Measurements from ENCODE around the gene TMEM82.

The TMEM82 gene

GRCh38 chr1:15705184-15705566 lies 37.1 kb upstream of the TMEM82 start:
- WGBS, 2 experiments (ENCODE audit: insufficient coverage in 2 of 2) = 95 to 98% methylated on average over 8 to 11 of the region's 11 CpGs
- Histone ChIP-seq H3K4me1 (ENCODE audit: control insufficient read depth, insufficient read depth, low read length, poor library complexity, severe bottlenecking) (peaks cover 4% of the 10 kb centered on the region), H3K9me3 (ENCODE audit: control insufficient read depth, low read length) (no peaks in the 10 kb centered on the region), H3K4me3 (ENCODE audit: extremely low read depth, insufficient read depth, low read length, poor library complexity, severe bottlenecking) (no peak overlapping the region), H3K27ac (ENCODE audit: low read depth, low read length, severe bottlenecking) (no peak overlapping the region), H3K36me3 (ENCODE audit: control insufficient read depth, insufficient read depth, low read length) (peaks cover 35% of the 10 kb centered on the region)

DNA sequence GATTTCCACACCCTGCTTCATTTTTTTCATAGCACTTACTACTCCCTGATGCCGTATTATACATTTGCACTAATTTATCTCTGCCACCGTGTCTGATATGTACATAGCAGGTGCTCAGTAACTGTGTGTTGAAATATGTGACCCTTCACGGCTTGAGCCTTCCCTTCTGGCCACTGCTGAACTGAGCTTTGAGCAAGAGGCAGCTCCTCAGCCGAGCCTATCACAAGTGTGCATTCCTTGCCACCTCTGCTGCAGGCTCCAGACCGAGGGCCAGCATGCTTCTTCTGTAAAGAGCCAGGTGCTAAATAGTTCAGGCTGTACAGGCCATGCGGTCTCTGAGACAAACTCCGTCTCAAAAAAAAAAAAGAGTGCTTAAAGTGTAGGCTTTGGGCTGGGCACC lies 35.5 kb upstream of the TMEM82 start:
- Histone ChIP-seq H3K4me3 (ENCODE audit: extremely low read depth, insufficient read depth, low read length, poor library complexity, severe bottlenecking) (no peak overlapping the region), H3K9me3 (ENCODE audit: control insufficient read depth, low read length) (no peaks in the 10 kb centered on the region), H3K4me1 (ENCODE audit: control insufficient read depth, insufficient read depth, low read length, poor library complexity, severe bottlenecking) (peaks cover 4% of the 10 kb centered on the region), H3K36me3 (ENCODE audit: control insufficient read depth, insufficient read depth, low read length) (peaks cover 35% of the 10 kb centered on the region), H3K27ac (ENCODE audit: low read depth, low read length, severe bottlenecking) (no peak overlapping the region)
- WGBS, 2 experiments (ENCODE audit: insufficient coverage in 2 of 2) = 89 to 94% methylated on average over 6 of the region's 7 CpGs

DNA sequence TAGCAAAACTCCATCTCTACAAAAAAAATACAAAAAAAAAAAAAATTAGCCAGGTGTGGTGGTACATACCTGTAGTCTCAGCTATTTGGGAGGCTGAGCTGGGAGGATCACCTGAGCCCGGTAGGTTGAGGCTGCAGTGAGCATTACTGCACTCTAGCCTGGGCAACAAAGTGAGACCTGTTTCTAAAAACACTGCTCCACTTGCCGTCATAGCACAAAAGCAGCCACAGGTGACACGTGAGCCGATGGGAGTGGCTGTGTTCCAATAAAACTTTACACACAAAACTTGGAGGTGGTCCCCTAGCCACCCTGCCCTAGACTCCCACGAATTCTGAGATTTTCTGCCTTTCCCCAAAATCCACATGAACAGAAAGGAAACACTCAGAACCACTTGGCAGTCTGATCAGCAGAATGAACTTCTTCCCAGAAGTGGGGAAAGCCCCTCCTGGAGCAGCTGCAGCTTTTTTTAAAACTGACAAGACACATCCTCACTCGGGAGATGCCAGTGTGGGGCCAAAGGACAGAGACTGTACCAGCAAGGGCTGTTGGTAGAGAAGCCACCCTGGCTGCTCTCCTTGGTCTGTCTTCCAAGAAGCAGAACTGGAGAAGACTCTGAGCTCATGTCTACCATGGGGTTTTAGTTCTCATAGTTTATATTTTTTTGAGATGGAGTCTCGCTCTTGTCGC lies 34.9 kb upstream of the TMEM82 start:
- Histone ChIP-seq H3K36me3 (ENCODE audit: control insufficient read depth, insufficient read depth, low read length) (peaks cover 34% of the 10 kb centered on the region), H3K27ac (ENCODE audit: low read depth, low read length, severe bottlenecking) (no peak overlapping the region), H3K4me3 (ENCODE audit: extremely low read depth, insufficient read depth, low read length, poor library complexity, severe bottlenecking) (no peak overlapping the region), H3K9me3 (ENCODE audit: control insufficient read depth, low read length) (no peaks in the 10 kb centered on the region), H3K4me1 (ENCODE audit: control insufficient read depth, insufficient read depth, low read length, poor library complexity, severe bottlenecking) (peaks cover 4% of the 10 kb centered on the region)
- WGBS, 2 experiments (ENCODE audit: insufficient coverage in 2 of 2) = 88 to 94% methylated on average over 5 to 6 of the region's 8 CpGs

- H3K27ac ChIP-seq (ENCODE audit: low read depth, low read length, severe bottlenecking) = no peak overlapping the region
- WGBS, 2 experiments (ENCODE audit: insufficient coverage in 2 of 2) = 85 to 87% methylated on average over 5 to 8 of the region's 15 CpGs
- no peaks in the 10 kb centered on the region for H3K9me3 ChIP-seq (ENCODE audit: control insufficient read depth, low read length)
- peaks cover 3% of the 10 kb centered on the region for H3K4me1 ChIP-seq (ENCODE audit: control insufficient read depth, insufficient read depth, low read length, poor library complexity, severe bottlenecking)
- no peak overlapping the region for H3K4me3 ChIP-seq (ENCODE audit: extremely low read depth, insufficient read depth, low read length, poor library complexity, severe bottlenecking)
- H3K36me3 ChIP-seq (ENCODE audit: control insufficient read depth, insufficient read depth, low read length) = peaks cover 38% of the 10 kb centered on the region
Observed at GRCh38 chr1:15708486-15709137, 33.7 kb upstream of the TMEM82 start.

GRCh38 chr1:15709226-15709625 lies 33.1 kb upstream of the TMEM82 start:
- no peaks in the 10 kb centered on the region for H3K4me1 ChIP-seq (ENCODE audit: control insufficient read depth, insufficient read depth, low read length, poor library complexity, severe bottlenecking)
- H3K9me3 ChIP-seq (ENCODE audit: control insufficient read depth, low read length) = no peaks in the 10 kb centered on the region
- no peak overlapping the region for H3K27ac ChIP-seq (ENCODE audit: low read depth, low read length, severe bottlenecking)
- H3K36me3 ChIP-seq (ENCODE audit: control insufficient read depth, insufficient read depth, low read length) = peaks cover 39% of the 10 kb centered on the region
- no peak overlapping the region for H3K4me3 ChIP-seq (ENCODE audit: extremely low read depth, insufficient read depth, low read length, poor library complexity, severe bottlenecking)
- 96% methylated on average over 4 of the region's 4 CpGs; no CpG with 5 or more reads in 1 of the 2 experiments for WGBS, 2 experiments (ENCODE audit: insufficient coverage in 2 of 2)

- H3K4me3 ChIP-seq (ENCODE audit: extremely low read depth, insufficient read depth, low read length, poor library complexity, severe bottlenecking) = no peak overlapping the region
- WGBS, 2 experiments (ENCODE audit: insufficient coverage in 2 of 2) = 83% methylated on average over 1 of the region's 4 CpGs; no CpG with 5 or more reads in 1 of the 2 experiments
- no peak overlapping the region for H3K27ac ChIP-seq (ENCODE audit: low read depth, low read length, severe bottlenecking)
- no peaks in the 10 kb centered on the region for H3K9me3 ChIP-seq (ENCODE audit: control insufficient read depth, low read length)
- no peaks in the 10 kb centered on the region for H3K4me1 ChIP-seq (ENCODE audit: control insufficient read depth, insufficient read depth, low read length, poor library complexity, severe bottlenecking)
- peaks cover 39% of the 10 kb centered on the region for H3K36me3 ChIP-seq (ENCODE audit: control insufficient read depth, insufficient read depth, low read length)
Observed at GRCh38 chr1:15712168-15712567, 30.1 kb upstream of the TMEM82 start.

DNA sequence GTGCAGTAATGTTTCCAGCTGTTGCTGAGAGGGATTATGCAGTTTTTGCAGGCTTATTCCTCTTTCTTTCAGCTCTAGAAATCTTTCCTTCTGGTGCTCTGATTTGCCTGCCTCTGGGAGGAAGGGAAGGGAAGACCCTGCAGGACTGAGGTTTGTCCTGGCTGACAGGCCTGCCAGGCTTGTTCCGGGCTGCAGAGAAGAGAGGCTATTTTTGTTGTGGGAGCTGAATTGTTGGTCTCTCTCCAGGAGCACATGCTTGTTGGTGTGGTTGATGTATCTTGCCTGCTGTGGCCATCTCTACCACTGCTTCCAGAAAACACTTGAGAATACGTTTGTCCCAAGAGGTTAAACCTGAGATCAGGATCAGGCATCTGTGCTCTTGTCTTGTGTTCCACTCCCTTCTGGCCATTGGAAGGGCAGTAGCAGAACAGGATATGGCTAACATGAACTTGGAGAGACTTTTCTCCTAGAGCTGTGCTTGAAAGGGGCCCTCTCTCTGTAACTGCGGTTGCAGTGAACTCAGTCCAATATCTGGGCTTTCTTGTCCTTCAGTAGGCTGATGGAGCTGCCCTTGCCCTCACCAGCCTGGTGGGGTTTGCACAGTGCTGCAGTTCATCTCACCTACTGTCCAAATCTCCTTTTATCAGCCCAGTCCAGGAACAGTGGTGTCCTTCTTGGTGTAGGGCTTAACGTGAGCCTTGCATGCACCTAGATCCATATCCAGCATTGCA lies 27.7 kb upstream of the TMEM82 start:
- Histone ChIP-seq H3K27ac (ENCODE audit: low read depth, low read length, severe bottlenecking) (no peak overlapping the region), H3K4me1 (ENCODE audit: control insufficient read depth, insufficient read depth, low read length, poor library complexity, severe bottlenecking) (no peaks in the 10 kb centered on the region), H3K9me3 (ENCODE audit: control insufficient read depth, low read length) (no peaks in the 10 kb centered on the region), H3K36me3 (ENCODE audit: control insufficient read depth, insufficient read depth, low read length) (peaks cover 59% of the 10 kb centered on the region), H3K4me3 (ENCODE audit: extremely low read depth, insufficient read depth, low read length, poor library complexity, severe bottlenecking) (no peak overlapping the region)
- 100% methylated on average over 1 to 3 of the region's 4 CpGs for WGBS, 2 experiments (ENCODE audit: insufficient coverage in 2 of 2)

DNA sequence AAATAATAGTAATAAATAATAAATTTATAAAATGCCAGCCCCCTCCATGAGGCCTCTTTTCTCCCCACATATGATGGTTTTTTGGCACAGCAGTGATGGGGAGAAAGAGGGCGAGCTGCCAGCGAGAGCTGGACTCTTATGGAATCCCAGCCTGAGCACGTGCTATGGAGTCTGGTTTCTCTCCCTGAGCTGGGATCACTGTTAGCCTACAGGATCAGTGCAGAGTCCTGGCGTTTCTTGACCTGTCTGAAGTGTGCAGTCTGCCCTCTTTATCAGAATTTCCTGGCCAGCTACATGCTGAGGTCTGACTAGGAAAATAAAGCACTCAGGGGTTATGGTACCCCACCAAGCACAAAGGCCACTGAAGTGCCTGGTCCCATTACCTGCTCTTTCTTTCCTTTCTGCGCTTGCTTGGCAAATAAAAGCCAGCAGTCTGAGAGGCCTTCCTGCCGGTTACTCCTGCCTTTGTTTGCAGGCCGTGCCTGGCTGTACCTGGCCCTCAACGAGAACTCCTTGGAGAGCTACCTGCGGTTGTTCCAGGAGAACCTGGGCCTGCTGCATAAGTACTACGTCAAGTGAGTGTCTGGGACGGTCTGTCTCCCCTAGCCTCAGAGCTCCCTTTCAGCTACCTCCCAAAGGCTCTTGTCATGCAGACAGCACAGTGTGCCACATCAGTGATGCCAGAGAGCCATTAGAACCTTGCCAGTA lies 24.7 kb upstream of the TMEM82 start:
- H3K4me3 ChIP-seq (ENCODE audit: extremely low read depth, insufficient read depth, low read length, poor library complexity, severe bottlenecking) = no peak overlapping the region
- 97% methylated on average over 11 of the region's 11 CpGs for WGBS, 2 experiments (ENCODE audit: insufficient coverage in 2 of 2)
- H3K9me3 ChIP-seq (ENCODE audit: control insufficient read depth, low read length) = no peaks in the 10 kb centered on the region
- no peaks in the 10 kb centered on the region for H3K4me1 ChIP-seq (ENCODE audit: control insufficient read depth, insufficient read depth, low read length, poor library complexity, severe bottlenecking)
- H3K27ac ChIP-seq (ENCODE audit: low read depth, low read length, severe bottlenecking) = no peak overlapping the region
- H3K36me3 ChIP-seq (ENCODE audit: control insufficient read depth, insufficient read depth, low read length) = peaks cover 84% of the 10 kb centered on the region

GRCh38 chr1:15718199-15718601 lies 24.1 kb upstream of the TMEM82 start:
- Histone ChIP-seq H3K4me1 (ENCODE audit: control insufficient read depth, insufficient read depth, low read length, poor library complexity, severe bottlenecking) (no peaks in the 10 kb centered on the region), H3K27ac (ENCODE audit: low read depth, low read length, severe bottlenecking) (no peak overlapping the region), H3K36me3 (ENCODE audit: control insufficient read depth, insufficient read depth, low read length) (peaks cover 86% of the 10 kb centered on the region), H3K9me3 (ENCODE audit: control insufficient read depth, low read length) (no peaks in the 10 kb centered on the region), H3K4me3 (ENCODE audit: extremely low read depth, insufficient read depth, low read length, poor library complexity, severe bottlenecking) (no peak overlapping the region)
- WGBS, 2 experiments (ENCODE audit: insufficient coverage in 2 of 2) = 94 to 95% methylated on average over 7 to 8 of the region's 8 CpGs

- no peak overlapping the region for H3K4me3 ChIP-seq (ENCODE audit: extremely low read depth, insufficient read depth, low read length, poor library complexity, severe bottlenecking)
- H3K9me3 ChIP-seq (ENCODE audit: control insufficient read depth, low read length) = no peaks in the 10 kb centered on the region
- 91 to 93% methylated on average over 10 of the region's 12 CpGs for WGBS, 2 experiments (ENCODE audit: insufficient coverage in 2 of 2)
- no peaks in the 10 kb centered on the region for H3K4me1 ChIP-seq (ENCODE audit: control insufficient read depth, insufficient read depth, low read length, poor library complexity, severe bottlenecking)
- no peak overlapping the region for H3K27ac ChIP-seq (ENCODE audit: low read depth, low read length, severe bottlenecking)
- H3K36me3 ChIP-seq (ENCODE audit: control insufficient read depth, insufficient read depth, low read length) = peaks cover 91% of the 10 kb centered on the region
Observed at GRCh38 chr1:15719381-15720120, 22.7 kb upstream of the TMEM82 start.

Data from mesodermal cell (in vitro differentiated cells).